Measurements from ENCODE around the gene COL15A1. TPM values are rescaled to one million over a fixed set of nuclear protein-coding genes. Genes with fewer than 3 reads are reported as not detected.

Gene COL15A1
- polyA plus RNA-seq, 1 experiment, result 112 TPM

DNA sequence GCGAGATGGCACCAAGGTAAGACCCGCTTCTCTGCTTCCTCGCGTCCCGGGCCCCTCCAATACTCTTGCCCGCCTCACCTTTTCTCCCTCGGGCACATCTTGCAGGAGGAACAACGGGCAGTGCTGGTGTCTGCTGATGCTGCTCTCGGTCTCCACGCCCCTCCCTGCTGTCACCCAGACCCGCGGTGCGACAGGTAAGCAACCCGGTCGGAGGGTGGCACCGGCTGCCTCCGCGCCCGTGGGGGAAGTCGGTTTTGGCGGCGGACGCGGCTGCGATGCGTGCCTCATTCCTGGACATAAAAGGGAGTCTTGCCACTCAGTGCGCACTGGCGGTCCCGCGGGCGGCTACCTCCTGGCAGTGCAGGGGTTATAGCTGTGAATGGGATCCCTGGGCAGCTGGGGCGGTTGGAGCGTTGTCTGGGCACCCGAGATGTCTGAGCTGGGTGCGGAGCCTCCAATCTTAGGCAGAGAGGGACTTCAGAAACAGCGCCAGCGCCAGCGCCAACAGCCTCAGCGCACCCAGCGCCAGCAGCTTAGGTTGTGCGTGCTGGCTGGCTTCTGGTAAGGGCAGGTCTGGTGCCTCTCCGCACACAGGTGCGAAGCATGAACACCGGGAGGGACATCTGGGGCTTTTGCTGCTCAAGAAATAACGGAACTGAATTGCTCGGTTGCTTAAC is 488 bp downstream of the COL15A1 start:
- TF ChIP-seq, protein P1, sequence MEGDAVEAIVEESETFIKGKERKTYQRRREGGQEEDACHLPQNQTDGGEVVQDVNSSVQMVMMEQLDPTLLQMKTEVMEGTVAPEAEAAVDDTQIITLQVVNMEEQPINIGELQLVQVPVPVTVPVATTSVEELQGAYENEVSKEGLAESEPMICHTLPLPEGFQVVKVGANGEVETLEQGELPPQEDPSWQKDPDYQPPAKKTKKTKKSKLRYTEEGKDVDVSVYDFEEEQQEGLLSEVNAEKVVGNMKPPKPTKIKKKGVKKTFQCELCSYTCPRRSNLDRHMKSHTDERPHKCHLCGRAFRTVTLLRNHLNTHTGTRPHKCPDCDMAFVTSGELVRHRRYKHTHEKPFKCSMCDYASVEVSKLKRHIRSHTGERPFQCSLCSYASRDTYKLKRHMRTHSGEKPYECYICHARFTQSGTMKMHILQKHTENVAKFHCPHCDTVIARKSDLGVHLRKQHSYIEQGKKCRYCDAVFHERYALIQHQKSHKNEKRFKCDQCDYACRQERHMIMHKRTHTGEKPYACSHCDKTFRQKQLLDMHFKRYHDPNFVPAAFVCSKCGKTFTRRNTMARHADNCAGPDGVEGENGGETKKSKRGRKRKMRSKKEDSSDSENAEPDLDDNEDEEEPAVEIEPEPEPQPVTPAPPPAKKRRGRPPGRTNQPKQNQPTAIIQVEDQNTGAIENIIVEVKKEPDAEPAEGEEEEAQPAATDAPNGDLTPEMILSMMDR (IDR thresholded peaks at IDR 0.05; ENCODE audit: insufficient read depth, low read depth, low read length), result no peak
- Histone ChIP-seq H3K36me3 (ENCODE audit: control insufficient read depth, insufficient read depth, low read length) (no peaks in the 10 kb centered on the region), H3K4me3 (ENCODE audit: low read depth, low read length) (peak overlapping the region; percentile 83), H3K27me3 (ENCODE audit: control insufficient read depth, insufficient read depth, low read length) (peaks cover 28% of the 10 kb centered on the region)
- POLR2A ChIA-PET, result interaction anchor here (0.6 kb wide), 1 partner anchor 159 kb away, joined by 3 read pairs; no protein-coding TSS in a partner anchor
- no peak for DNase-seq (ENCODE audit: low read depth)
- CTCF ChIA-PET, result interaction anchor here (0.7 to 1.9 kb wide), 7 partner anchors 14 to 83 kb away, joined by 3 to 7 read pairs (median 3); no protein-coding TSS in a partner anchor

DNA sequence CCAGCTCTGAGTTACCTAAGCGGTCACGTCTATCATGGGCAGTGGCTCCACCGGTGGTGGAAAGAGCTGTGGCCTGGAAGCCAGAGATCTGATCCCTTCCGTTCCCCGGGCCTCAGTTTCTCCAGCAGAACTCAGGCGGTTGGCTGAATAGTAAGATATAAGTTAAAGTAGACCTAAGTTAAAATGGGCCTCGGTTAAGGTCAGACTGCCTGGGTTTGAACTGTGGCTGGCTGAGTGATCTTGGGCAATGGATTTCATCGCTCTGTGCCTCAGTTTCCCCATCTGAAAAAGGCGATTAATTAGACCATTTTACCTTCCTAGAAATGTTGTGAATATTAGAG is 997 bp downstream of the COL15A1 start:
- CTCF ChIA-PET, result interaction anchor here (0.7 to 1.9 kb wide), 6 partner anchors 14 to 84 kb away, joined by 3 to 7 read pairs (median 4); no protein-coding TSS in a partner anchor
- Histone ChIP-seq H3K4me3 (ENCODE audit: low read depth, low read length) (peak overlapping the region; percentile 83), H3K27me3 (ENCODE audit: control insufficient read depth, insufficient read depth, low read length) (peaks cover 27% of the 10 kb centered on the region), H3K36me3 (ENCODE audit: control insufficient read depth, insufficient read depth, low read length) (no peaks in the 10 kb centered on the region)
- POLR2A ChIA-PET, result interaction anchor here (0.6 kb wide), 1 partner anchor 159 kb away, joined by 3 read pairs; no protein-coding TSS in a partner anchor
- TF ChIP-seq, protein P1 (IDR thresholded peaks at IDR 0.05; ENCODE audit: insufficient read depth, low read depth, low read length), result no peak
- no peak for DNase-seq (ENCODE audit: low read depth)

DNA sequence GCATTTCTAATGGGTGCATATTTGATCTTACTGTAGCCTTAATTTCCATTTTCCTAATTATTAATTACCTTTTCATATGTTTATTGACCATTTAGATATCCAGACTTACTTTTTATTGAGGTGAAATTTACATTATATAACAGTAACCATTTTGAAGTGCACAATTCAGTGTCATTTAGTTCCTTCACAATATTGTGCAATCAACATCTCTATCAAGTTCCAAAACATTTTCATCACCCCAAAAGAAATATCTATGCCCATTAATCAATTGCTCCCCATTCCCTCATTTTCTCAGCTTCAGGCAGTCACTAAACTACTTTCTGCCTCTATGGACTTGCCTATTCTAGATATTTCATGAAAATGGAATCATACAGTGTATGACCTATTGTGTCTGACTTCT is 5.9 kb downstream of the COL15A1 start:
- ChIA-PET CTCF (no interaction called here), POLR2A (no interaction called here)
- DNase-seq (ENCODE audit: low read depth), result no peak
- Histone ChIP-seq H3K36me3 (ENCODE audit: control insufficient read depth, insufficient read depth, low read length) (no peaks in the 10 kb centered on the region), H3K4me3 (ENCODE audit: low read depth, low read length) (no peak overlapping the region), H3K27me3 (ENCODE audit: control insufficient read depth, insufficient read depth, low read length) (peaks cover 12% of the 10 kb centered on the region)
- TF ChIP-seq, protein P1 (IDR thresholded peaks at IDR 0.05; ENCODE audit: insufficient read depth, low read depth, low read length), result no peak

DNA sequence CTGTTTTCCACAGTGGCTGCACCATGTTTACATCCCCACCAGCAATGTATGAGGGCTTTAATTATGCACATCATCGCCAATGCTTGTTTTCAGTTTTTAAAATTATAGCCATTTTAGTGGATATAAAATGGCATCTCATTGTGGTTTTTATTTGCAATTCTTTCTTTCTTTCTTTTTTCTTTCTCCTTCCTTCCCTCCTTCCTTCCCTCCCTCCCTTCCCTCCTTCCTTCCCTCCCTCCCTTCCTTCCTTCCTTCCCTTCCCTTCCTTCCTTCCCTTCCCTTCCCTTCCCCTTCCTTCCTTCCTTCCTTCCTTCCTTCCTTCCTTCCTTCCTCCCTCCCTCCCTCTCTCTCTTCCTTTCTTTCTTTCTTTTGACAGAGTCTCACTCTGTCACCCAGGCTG is 6.6 kb downstream of the COL15A1 start:
- CTCF ChIA-PET, result no interaction called here
- POLR2A ChIA-PET, result no interaction called here
- TF ChIP-seq, protein P1 (IDR thresholded peaks at IDR 0.05; ENCODE audit: insufficient read depth, low read depth, low read length), result no peak

DNA sequence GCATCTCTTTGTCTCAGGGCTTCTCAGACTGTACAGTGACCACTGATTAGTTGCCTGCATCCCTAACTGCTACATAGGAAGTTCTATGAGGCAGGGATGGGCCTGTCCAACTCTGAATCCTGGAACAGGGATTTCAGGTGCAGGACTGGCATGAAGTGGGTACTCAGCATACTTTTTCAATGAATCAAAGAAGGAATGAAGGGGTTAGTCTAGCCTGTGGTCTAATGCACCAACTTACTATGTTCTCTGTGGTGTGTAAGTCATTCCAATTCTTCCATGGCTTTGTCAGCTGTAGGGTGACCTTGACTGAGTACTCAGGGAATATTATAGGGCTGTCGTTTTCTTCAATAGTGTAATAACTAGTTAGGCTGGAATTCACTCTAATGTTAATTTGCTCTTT is 8.3 kb downstream of the COL15A1 start:
- Histone ChIP-seq H3K27me3 (ENCODE audit: control insufficient read depth, insufficient read depth, low read length) (peaks cover 3% of the 10 kb centered on the region; the same call in 1 of the 2 replicates), H3K36me3 (ENCODE audit: control insufficient read depth, insufficient read depth, low read length) (peaks cover 2% of the 10 kb centered on the region; the same call in 1 of the 2 replicates), H3K4me3 (ENCODE audit: low read depth, low read length) (no peak overlapping the region)
- POLR2A ChIA-PET, result no interaction called here
- CTCF ChIA-PET, result interaction anchor here (0.9 to 2.0 kb wide), 3 partner anchors 8 to 50 kb away, joined by 3 to 7 read pairs (median 3); no protein-coding TSS in a partner anchor
- DNase-seq (ENCODE audit: low read depth), result no peak
- TF ChIP-seq, protein P1 (IDR thresholded peaks at IDR 0.05; ENCODE audit: insufficient read depth, low read depth, low read length), result no peak

More for the DNA sequence above, 6.6 kb downstream of the COL15A1 start:
- Histone ChIP-seq H3K4me3 (ENCODE audit: low read depth, low read length) (no peak overlapping the region), H3K27me3 (ENCODE audit: control insufficient read depth, insufficient read depth, low read length) (peaks cover 11% of the 10 kb centered on the region), H3K36me3 (ENCODE audit: control insufficient read depth, insufficient read depth, low read length) (no peaks in the 10 kb centered on the region)
- DNase-seq (ENCODE audit: low read depth), result no peak
